Stimulated activated CD4-positive, alpha-beta T cell treated with anti-CD3 and anti-CD28 coated beads, Interleukin-2, amount 100 ng/mL, for 24 hours (primary cell): Measurements from ENCODE around the gene ICAM4.
"Not testable (repeated sequence)": the region's sequence is repeated elsewhere in the genome, so short reads cannot be mapped to it uniquely, and the experiment has no call there.

ENCODE experiments used
- DNase-seq, 2 donors: peaks; one replicate each; pipeline ENCODE4 v3.0.0-alpha.2; 2020

The ICAM4 gene, protein sequence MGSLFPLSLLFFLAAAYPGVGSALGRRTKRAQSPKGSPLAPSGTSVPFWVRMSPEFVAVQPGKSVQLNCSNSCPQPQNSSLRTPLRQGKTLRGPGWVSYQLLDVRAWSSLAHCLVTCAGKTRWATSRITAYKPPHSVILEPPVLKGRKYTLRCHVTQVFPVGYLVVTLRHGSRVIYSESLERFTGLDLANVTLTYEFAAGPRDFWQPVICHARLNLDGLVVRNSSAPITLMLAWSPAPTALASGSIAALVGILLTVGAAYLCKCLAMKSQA

DNA sequence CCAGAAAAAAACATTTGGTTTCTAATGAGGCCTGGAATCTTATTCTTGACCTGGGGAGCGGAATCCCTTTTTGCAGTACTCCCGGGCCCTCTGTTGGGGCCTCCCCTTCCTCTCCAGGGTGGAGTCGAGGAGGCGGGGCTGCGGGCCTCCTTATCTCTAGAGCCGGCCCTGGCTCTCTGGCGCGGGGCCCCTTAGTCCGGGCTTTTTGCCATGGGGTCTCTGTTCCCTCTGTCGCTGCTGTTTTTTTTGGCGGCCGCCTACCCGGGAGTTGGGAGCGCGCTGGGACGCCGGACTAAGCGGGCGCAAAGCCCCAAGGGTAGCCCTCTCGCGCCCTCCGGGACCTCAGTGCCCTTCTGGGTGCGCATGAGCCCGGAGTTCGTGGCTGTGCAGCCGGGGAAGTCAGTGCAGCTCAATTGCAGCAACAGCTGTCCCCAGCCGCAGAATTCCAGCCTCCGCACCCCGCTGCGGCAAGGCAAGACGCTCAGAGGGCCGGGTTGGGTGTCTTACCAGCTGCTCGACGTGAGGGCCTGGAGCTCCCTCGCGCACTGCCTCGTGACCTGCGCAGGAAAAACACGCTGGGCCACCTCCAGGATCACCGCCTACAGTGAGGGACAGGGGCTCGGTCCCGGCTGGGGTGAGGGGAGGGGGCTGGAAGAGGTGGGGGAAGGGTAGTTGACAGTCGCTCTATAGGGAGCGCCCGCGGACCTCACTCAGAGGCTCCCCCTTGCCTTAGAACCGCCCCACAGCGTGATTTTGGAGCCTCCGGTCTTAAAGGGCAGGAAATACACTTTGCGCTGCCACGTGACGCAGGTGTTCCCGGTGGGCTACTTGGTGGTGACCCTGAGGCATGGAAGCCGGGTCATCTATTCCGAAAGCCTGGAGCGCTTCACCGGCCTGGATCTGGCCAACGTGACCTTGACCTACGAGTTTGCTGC, at the start of gene ICAM4:
ICAM4 (plus strand) TSS at position 153 of the 935 bp plus-strand sequence; CDS start at position 211, 58 bp downstream.
- peak; percentile 36 to 58 for DNase-seq

DNA sequence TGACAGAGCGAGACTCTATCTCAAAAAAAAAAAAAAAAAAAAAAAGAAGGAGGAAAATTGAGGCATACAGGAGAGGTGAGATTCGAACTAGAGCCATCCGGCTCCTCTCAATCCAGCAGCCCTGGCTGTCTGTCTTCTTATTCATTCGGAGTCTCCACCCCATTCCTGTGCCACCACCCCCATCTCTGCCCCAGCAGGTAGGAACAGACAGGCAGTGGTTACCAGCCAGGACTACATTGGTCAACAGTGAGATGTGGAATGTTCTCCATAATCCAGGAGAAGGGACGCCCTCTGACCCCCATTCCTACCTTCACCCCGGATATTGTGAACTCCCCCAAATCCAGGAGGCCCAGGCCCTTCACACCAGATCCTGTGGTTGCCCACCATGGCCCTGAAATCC, 49.1 kb upstream of the ICAM4 start:
- DNase-seq: no peak

DNA sequence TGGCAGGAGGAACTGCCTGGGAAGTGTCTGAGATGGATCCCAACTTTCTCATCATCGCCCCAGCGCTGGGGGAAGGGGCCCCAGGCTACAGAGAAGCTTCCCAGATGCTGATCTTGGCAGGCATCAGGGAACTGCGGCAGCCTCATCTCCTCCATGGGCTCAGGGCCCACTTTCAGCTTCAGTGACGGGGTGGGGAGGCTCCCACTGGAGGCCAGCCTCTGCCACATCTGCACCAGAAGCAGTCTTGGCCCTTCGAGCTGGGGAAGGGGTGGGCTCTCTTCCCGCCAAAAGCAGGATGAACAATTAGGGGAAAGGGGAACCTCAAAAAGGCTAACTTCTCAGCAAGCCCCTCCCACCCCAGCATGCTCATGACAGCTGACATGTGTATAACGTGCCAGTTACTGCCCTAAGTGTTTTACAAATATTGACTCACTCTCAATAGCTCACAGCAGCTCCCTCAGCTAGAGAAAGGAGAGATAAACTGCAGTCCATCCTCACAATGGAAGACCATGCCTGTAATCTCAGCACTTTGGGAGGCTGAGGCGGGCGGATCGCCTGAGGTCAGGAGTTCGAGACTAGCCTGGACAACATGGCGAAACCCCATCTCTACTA, 48.5 kb upstream of the ICAM4 start:
- no peak for DNase-seq

DNA sequence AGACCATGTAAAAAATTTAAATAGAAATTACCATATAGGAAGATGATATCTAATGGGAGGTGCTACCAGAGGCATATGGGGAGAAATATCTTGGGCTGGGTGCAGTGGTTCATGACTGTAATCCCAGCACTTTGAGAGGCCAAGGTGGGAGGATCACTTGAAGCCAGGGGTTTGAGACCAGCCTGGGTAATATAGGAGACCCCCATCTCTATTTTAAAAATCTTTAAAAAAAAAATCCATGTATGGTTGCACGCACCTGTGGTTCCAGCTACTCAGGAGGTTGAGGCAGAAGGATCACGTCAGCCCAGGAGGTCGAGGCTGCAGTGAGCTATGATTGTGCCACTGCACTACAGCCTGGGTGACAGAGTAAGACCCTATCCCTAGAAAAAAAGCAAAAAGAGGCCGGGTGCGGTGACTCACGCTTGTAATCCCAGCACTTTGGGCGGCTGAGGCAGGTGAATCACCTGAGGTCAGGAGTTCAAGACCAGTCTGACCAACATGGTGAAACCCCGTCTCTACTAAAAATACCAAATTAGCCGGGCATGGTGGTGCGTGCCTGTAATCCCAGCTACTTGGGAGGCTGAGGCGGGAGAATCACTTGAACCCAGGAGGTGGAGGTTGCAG, 44.8 kb upstream of the ICAM4 start:
- not testable (repeated sequence) for DNase-seq

DNA sequence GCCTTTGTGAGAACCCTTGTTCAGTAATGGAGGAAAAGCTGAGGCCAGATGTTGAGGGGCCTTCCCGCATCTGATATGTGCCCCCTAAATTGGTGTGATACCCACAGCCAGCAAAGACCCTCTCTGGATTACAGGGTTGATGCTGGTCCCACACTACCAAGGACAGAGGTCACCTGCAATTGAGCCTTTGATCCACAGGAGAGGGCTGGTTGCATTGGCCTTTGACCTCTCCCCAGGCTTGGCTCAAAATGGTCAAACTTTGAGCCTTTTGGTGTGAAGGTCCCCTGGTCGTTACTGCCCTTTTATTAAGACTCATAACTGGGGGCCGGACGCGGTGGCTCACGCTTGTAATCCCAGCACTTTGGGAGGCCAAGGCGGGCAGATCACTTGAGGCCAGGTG, 43.1 kb upstream of the ICAM4 start:
- no peak for DNase-seq

DNA sequence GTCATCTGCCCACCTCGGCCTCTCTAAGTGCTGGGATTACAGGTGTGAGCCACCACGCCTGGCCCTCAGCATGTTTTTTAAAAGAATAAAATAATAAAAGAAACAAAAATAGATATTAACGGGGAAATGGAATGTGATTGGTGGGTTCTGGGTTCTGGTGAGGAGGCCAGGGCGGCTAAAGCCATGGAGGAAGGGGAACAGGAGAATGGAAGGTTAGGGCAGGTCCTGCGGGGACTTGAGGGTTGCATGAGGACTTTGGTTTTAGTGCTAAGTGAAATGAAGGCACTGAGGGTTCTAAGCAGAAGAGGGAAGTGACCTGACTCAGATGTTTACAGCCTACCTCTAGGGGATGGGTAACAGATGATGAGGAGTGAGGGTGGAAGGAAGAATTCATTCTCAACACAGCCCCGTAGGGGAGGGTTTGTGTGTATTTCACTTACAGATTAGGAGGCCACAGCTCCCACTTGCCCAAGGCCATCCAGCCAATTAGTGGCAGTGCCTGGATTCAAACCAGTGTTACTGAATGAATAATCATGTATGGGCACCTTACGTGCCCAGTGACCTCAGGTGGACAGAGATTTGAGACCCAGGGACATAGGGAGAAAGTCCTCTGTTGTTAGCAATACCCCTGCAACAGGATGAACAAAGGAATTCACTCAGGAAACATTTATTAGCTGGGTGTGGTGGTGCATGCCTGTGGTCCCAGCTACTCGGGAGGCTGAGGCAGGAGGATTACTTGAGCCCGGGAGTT, 41.4 kb upstream of the ICAM4 start:
- DNase-seq: no peak

DNA sequence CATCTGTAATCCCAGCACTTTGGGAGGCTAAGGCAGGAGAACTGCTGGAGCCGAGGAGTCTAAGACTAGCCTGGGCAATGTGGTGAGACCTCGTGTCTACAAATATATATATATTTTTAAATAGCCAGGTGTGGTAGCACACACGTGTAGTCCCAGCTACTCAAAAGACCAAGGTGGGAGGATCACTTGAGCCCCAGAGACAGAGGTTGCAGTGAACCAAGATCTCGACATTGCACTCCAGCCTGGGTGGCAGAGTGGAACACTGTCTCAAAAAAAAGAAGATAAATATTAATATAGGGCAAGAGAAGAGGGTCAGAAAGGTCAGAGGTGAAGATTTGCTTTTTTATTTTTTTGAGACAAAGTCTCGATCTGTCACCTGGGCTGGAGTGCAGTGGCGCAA, 40.2 kb upstream of the ICAM4 start:
- no peak for DNase-seq

DNA sequence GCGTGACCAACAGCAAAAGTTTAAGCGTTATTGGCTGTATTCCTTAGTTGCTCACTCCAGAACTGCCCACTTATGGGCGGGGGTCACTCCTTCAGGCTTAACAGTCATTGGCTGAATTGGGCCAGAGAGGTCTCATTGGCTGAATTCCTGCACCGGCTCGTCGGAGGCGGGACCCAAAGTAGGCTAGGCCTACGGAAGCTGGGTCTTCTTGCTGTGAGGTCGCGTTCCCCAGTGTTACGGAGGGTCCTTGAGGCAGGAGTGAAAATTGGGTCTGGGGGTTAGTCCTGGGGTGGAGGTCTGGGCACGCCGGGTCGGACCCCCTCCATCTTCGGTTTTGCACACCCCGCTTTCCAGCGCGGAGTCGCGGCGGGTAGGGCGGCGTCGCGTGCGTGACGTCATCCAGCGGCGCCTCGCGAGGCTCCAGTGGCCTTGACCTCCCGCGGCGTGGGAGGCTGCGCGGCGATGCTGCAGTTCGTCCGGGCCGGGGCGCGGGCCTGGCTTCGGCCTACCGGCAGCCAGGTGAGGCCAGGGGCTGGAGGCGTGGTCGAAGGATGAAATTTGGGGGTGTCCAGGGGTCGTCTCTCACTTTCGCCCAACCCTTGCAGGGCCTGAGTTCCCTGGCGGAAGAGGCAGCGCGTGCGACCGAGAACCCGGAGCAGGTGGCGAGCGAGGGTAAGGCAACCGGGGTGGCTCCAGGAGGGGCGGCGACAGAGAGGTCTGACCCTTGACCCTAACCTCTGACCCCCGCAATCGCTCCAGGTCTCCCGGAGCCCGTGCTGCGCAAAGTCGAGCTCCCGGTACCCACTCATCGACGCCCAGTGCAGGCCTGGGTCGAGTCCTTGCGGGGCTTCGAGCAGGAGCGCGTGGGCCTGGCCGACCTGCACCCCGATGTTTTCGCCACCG, 34.7 kb upstream of the ICAM4 start, which contains the start of gene MRPL4:
MRPL4 (plus strand) TSS at position 423 of the 903 bp plus-strand sequence; CDS start at position 463, 40 bp downstream.
- peak; percentile 95 to 96 for DNase-seq

DNA sequence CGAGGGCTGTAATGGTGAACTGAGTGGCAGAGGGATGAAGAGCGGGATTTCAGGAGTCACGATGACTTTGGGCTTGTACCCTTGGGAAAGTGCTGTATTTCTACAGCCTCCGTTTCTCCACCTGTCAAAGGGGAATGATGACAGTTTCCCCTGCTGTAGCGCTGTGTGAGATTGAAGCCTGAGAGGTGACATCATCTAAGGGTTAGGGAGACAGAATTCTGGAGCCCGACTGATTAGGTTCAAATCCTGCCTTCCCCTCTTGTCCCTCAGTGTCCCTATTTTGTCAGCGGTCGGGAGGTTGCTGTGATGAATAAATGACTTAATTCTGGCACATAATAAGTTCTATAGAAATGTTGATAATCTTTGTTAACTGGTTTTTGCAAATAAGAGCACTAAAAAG, 34.0 kb upstream of the ICAM4 start:
- DNase-seq: no peak

DNA sequence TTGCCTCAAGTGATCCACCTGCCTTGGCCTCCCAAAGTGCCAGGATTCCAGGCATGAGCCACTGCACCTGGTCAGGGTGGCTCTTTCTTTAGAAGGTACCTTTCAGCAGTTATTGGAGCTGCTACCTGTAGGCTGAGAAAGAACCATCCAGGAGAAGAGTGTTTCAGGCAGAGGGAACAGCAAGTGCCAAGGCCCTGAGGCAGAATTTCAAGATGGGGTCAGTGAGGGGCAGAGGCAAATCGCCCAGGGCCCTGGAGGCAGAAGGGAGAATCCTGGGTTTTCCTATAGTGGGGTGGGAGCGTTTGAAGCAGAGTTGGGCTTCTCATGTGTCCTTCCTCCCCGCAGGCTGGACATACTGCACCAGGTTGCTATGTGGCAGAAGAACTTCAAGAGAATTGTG, 32.5 kb upstream of the ICAM4 start:
- DNase-seq: no peak

DNA sequence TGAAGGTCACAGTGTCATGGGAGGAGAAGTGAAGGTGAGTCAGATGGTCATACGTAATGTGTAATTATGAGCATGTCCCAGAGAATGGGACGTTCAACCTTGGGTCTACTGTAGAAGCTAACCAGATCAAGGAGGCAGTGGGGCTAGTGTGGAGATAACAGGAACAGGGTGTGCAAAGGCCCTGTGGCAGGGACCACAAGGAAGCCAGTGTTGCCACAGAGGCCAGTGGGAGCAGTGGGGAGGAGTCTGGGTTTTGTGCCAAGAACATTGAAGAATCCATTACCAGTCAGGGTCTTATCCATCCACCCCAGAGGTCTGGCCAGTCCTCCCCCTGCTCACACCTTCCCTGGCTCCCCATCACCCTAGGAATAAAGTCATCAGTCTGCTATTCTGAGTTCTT, 31.4 kb upstream of the ICAM4 start:
- no peak for DNase-seq

DNA sequence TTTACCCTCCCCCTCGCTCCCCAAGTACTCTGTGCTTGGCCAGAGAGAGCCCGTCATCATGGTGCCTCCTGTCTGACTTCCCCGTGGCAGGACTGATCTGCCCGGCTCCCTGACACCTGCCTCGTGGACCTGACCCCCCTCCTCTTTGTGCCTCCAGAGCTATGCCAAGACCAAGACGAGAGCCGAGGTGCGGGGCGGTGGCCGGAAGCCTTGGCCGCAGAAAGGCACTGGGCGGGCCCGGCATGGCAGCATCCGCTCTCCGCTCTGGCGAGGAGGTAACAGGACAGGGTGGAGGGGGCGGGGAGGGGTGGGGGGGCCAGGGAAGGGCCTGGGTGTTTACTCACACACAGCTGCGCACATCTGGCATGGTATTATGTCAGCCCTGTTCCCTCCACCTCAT, 30.2 kb upstream of the ICAM4 start:
- DNase-seq: no peak

DNA sequence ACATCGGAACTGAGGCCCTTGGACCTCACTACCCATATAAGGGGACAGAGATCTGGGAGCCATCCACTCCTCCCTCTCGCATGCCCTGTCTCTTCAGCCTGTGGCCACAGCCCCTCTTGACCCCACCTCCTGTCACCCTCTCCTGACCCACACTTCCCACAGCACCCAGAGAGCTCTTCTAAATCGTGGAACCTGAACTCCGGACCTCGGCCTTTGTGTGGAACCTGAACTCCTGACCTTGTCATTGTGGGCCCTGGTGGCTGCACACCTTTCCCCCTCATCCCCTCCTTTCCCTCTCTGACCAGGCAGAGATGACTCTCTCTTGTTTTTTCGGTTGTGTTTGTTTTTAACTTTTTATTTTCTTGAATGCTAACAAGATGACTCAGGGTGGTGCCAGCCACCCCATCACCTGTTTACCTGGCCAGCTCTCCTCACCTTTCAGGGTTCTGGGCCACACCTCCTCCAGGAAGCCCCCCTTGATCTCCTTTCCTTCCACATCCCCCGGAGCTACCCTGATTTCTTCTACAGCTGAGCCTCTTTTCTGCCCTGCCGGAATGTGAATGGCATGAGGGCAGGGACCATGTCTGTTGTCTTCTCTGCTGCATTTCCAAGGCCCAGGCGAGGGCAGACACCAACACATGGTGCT, 29.7 kb upstream of the ICAM4 start:
- DNase-seq: no peak

DNA sequence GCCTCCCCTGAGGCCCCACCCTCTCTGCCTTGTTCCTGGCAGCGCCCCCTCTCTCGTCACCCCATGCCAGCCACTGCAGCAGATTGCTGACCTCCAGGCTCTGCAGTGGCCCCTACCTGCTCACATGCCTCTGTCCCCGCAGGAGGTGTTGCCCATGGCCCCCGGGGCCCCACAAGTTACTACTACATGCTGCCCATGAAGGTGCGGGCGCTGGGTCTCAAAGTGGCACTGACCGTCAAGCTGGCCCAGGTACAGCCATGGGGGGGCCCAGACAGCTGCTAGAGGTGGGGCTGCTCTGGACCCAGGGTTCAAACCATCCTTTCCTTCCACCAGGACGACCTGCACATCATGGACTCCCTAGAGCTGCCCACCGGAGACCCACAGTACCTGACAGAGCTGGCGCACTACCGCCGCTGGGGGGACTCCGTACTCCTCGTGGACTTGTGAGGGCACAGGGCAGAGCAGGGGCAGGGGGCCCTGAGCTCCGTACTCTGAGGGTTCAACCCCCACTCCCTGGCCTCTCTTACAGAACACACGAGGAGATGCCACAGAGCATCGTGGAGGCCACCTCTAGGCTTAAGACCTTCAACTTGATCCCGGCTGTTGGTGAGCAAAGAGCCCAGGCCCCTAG, 28.6 kb upstream of the ICAM4 start:
- DNase-seq: no peak

DNA sequence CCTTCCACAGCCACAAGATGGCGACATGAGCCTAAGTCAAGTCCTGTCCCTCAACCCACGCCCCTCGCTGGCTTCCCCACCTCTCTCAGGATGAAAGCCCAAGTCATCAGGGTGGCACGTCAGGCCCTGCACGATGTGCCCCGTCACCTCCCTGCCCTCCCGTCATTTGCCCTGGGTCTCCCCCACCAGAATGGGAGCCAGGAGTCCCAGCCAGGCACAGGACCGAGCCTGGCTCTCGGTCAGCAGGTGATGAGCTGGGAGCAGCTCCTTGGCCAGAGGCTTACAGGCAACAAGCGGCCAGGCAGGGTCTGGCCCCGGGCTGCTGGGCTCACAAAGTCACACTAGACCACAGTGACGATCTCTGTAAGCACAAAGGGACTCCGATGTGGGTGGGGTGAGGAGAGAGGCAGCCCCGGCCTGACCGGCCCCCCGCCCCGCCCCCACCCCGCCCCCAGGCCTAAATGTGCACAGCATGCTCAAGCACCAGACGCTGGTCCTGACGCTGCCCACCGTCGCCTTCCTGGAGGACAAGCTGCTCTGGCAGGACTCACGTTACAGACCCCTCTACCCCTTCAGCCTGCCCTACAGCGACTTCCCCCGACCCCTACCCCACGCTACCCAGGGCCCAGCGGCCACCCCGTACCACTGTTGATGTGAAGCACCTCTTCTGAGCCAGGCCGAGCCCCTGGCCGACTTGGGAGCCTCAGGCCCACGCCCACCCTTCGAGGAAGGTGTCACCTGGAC, 27.4 kb upstream of the ICAM4 start:
- peak; percentile 94 to 96 for DNase-seq

DNA sequence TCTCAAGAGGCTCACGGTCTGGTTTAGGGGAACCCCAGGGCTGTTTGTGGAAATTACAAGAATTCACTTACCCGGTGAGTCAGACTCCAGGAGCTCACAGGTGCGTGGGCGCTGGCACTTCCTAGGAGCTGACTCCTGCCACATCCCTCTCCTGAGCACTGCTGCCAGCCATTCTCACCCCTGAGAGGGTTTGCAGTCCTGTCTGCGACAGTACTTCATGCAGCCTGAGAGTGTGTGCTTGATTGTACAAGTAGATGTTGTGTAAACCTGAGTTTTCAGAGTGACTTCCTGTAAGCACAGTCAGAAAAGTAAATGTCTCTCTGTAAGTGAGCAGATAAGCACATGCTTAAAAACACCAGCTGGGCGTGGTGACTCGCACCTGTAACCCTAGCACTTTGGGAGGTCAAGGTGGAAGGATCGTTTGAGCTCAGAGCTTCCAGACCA, 26.6 kb upstream of the ICAM4 start:
- DNase-seq: peak; percentile 69 to 76

DNA sequence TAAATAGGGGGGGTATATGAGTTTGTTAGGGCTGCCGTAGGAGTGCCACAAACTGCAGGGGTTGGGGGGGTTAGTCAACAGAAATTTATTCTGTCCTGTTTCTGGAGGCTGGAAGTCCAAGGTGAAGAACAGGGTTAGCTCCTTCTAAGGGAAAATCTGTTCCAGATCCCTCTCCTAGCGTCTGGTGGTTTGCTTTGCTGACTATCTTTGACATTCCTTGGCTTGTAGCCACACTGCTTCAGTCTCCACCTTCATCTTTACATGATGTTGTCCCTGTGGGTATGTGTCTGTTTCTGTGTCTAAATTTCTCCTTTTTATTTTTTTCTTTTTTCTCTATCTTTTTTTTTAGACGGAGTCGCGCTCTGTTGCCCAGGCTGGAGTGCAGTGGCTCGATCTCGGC, 24.0 kb upstream of the ICAM4 start:
- no peak for DNase-seq

DNA sequence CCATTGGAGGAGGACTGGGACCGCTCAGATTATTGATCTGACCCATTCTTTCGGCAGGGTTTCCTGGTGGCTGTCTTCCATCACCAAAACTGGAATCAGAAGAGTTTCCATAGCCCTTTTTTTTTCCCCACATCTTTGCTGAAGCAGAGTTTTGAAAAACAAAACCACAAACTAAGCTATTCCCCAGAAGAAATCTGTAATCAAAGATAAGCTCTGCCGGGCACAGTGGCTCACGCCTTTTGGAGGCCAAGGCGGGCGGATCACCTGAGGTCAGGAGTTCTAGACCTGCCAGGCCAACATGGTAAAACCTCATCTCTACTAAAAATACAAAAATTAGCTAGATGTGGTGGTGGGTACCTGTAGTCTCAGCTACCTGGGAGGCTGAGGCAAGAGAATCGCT, 20.0 kb upstream of the ICAM4 start:
- DNase-seq: no peak

DNA sequence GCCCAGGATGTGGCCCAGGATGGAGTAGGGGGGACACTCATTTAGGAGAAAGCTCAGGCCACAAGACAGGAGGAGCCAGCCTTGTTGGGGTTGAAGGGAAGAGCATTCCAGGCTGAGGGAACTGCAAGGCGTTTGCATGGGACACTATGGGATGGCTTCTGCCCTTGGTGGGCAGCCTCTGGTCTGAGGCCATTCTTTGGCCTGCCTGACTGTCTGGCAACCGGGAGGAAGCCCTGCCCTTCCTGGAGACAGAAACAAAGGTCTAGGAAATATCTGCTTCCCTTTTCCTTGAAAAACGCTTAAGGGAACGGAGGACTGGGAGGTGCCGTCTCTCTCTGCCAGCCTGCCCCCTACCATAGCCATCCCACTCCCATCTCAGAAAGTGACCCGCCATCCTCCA, 18.7 kb upstream of the ICAM4 start:
- no peak for DNase-seq
